ENCODE data around the gene GATAD2A.

Gene GATAD2A

DNA sequence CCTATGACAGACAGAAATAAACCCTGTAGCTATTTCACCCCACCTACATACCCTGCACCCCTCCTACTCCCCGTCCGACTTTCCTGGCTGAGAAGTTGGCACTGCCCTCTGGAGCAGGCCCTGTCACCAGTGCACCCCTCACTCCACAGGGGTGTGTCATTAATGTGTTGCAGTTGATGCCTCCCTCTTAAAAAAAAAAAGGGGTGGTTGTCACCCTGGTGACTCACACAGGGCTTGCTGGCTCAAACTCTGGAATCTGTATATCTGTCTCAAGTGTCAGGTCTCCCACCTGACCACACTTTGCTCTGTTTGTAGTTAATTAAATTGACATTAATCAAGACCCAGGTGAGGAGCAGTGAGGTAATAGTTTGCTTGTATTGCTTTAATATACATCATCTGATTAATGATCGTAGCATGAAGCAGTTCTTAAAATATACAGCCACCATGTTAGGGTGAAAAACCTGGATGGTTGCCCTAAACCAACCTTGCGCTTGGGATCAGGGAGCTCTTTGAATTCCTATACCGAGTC lies 2.0 kb upstream of the GATAD2A start:
- CTCF ChIA-PET: interaction anchor here (0.6 to 2.0 kb wide), 6 partner anchors 9 to 87 kb away, joined by 3 to 11 read pairs (median 4); no protein-coding TSS in a partner anchor
- no peak for TF ChIP-seq CTCF (IDR thresholded peaks at IDR 0.05; ENCODE audit: insufficient read depth, low read length, missing control alignments)
- DNase-seq (ENCODE audit: low read depth, low spot score): no peak
- POLR2A ChIA-PET: interaction anchor here (0.8 kb wide), 1 partner anchor 18 kb away, joined by 3 read pairs; no protein-coding TSS in a partner anchor
- H3K4me3 ChIP-seq (ENCODE audit: low read depth, low read length): no peak overlapping the region

- no peak for DNase-seq (ENCODE audit: low read depth, low spot score)
- peak overlapping the region; percentile 75 for H3K4me3 ChIP-seq (ENCODE audit: low read depth, low read length)
- ChIA-PET POLR2A (interaction anchor here (0.9 to 1.3 kb wide), 4 partner anchors 11 to 84 kb away, joined by 4 to 5 read pairs (median 5); no protein-coding TSS in a partner anchor), CTCF (interaction anchor here (1.1 to 6.0 kb wide), 9 partner anchors 10 to 110 kb away, joined by 4 to 41 read pairs (median 7); partner anchors contain the start of gene NDUFA13)
- TF ChIP-seq CTCF (IDR thresholded peaks at IDR 0.05; ENCODE audit: insufficient read depth, low read length, missing control alignments): no peak
Observed at GRCh38 chr19:19405971-19406877, 749 bp downstream of the GATAD2A start.

DNA sequence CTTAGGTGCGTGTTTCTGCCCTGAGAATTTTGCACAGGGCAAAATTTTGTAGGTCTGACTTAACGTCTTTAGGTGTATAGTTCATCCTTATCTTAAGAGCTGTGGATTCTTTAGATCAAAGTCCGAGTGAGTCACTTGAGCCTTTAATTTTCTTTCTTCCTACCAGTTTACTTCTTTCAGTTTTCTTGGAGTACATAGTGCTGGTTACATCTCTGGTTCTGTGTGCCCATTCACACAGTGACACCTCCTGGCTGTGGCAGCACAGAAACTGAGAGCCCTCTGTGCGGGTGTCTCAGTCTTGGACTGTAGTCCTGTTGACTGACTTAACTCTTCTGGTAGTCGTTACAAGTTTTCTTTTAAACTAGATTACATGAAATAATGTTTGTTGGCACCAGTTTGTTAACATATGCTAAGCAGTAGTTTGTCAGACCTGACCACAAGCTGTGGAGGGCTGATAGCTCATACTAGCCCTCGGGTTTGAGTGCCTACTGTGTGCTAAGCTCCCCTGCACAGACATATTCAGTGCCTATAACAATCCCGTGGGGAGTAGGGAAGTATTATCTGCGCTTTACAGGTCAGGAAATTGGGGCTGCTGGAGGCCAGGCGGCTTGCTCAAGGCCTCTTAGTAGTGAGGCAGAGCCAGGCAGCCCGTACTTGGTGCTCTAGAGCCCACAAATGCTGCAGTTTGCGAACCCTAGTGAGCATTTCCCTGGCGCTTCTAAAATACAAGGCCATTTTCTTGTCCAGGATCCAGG lies 1.6 kb downstream of the GATAD2A start:
- no peak for DNase-seq (ENCODE audit: low read depth, low spot score)
- ChIA-PET POLR2A (interaction anchor here (1.3 kb wide), 1 partner anchor 22 kb away, joined by 5 read pairs; no protein-coding TSS in a partner anchor), CTCF (interaction anchor here (1.4 to 6.0 kb wide), 4 partner anchors 10 to 125 kb away, joined by 4 to 41 read pairs (median 10); no protein-coding TSS in a partner anchor)
- peak; percentile 36 for TF ChIP-seq CTCF (IDR thresholded peaks at IDR 0.05; ENCODE audit: insufficient read depth, low read length, missing control alignments)
- peak overlapping the region; percentile 75 for H3K4me3 ChIP-seq (ENCODE audit: low read depth, low read length)

- ChIA-PET POLR2A (no interaction called here), CTCF (interaction anchor here (1.4 to 6.0 kb wide), 3 partner anchors 10 to 124 kb away, joined by 4 to 41 read pairs (median 9); no protein-coding TSS in a partner anchor)
- no peak for TF ChIP-seq CTCF (IDR thresholded peaks at IDR 0.05; ENCODE audit: insufficient read depth, low read length, missing control alignments)
- peak overlapping the region; percentile 75; the same call in 1 of the 2 replicates for H3K4me3 ChIP-seq (ENCODE audit: low read depth, low read length)
- DNase-seq (ENCODE audit: low read depth, low spot score): no peak
Observed at GRCh38 chr19:19407633-19407930, 2.1 kb downstream of the GATAD2A start.

DNA sequence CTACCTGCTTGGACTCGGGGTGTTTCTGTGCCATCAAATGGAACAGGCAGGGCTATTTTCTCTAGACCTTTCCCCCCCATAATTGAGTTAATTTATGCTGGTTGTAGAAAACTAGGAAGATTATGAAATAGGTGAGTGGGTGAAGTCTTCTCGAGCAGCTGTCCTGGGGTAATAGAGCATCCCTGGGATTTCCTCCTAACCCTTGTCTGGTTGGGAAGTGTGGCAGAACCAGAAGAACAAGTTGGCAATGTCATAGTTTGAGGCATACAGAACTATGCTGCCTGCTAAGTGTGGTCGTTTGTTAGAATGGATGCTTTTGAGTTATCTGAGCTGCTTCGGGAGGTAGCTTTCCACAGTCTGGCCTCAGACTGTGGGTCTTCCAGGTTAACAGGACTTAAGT lies 3.7 kb downstream of the GATAD2A start:
- H3K4me3 ChIP-seq (ENCODE audit: low read depth, low read length): no peak overlapping the region
- POLR2A ChIA-PET: no interaction called here

More for the DNA sequence above, 3.7 kb downstream of the GATAD2A start:
- DNase-seq (ENCODE audit: low read depth, low spot score): no peak
- TF ChIP-seq CTCF (IDR thresholded peaks at IDR 0.05; ENCODE audit: insufficient read depth, low read length, missing control alignments): no peak
- CTCF ChIA-PET: interaction anchor here (6.0 kb wide), 1 partner anchor 81 kb away, joined by 41 read pairs; no protein-coding TSS in a partner anchor

All from AG04449 (cell line).